Measurements from ENCODE around the gene C21orf91.

GRCh38 chr21:17753736-17754135 lies 65.4 kb downstream of the C21orf91 start:
- TF ChIP-seq CTCF (IDR thresholded peaks at IDR 0.05; ENCODE audit: low read depth, low read length, missing input control) = no peak
- TF ChIP-seq MAX (IDR thresholded peaks at IDR 0.05) = no peak
- no peak for TF ChIP-seq RAD21 (IDR thresholded peaks at IDR 0.05)
- TF ChIP-seq SP1 (IDR thresholded peaks at IDR 0.05) = no peak

All from liver (tissue), 3 donors.